WTC11 (cell line): Measurements from ENCODE around the gene CD209.

Source experiments
- ARID4B ChIP-seq: sonication (generic); formaldehyde crosslinking; IDR thresholded peaks from 2 replicates; pipeline ENCODE4 v1.8.0; 2023; ENCODE audit warnings: missing genetic modification reagents, mild to moderate bottlenecking, borderline replicate concordance
- CTCF ChIP-seq: fragments of 200-600 bp; IDR thresholded peaks from 2 replicates; pipeline ENCODE4 v1.8.0; 2022; ENCODE audit warnings: antibody characterized with exemption
- IRF1 ChIP-seq: sonication (generic); formaldehyde crosslinking; IDR thresholded peaks from 2 replicates; pipeline ENCODE4 v1.8.0; 2023; ENCODE audit warnings: missing genetic modification reagents
- JUN ChIP-seq: sonication (generic); formaldehyde crosslinking; IDR thresholded peaks from 2 replicates; pipeline ENCODE4 v1.8.0; 2023; ENCODE audit warnings: mild to moderate bottlenecking, missing genetic modification reagents
- MAX ChIP-seq: sonication (generic); formaldehyde crosslinking; IDR thresholded peaks from 2 replicates; pipeline ENCODE4 v1.8.0; 2022; ENCODE audit warnings: mild to moderate bottlenecking, missing genetic modification reagents
- NFE2L1 ChIP-seq: sonication (generic); formaldehyde crosslinking; IDR thresholded peaks from 2 replicates; pipeline ENCODE4 v1.8.1; 2023; ENCODE audit warnings: missing genetic modification reagents
- NFYB ChIP-seq: sonication (generic); formaldehyde crosslinking; conservative IDR thresholded peaks from 2 replicates; pipeline ENCODE4 v1.8.0; 2022; ENCODE audit warnings: low read depth, missing genetic modification reagents
- PRDM15 ChIP-seq: sonication (generic); formaldehyde crosslinking; IDR thresholded peaks from 2 replicates; pipeline ENCODE4 v1.8.0; 2022; ENCODE audit warnings: missing genetic modification reagents
- USF2 ChIP-seq: sonication (generic); formaldehyde crosslinking; IDR thresholded peaks from 2 replicates; pipeline ENCODE4 v1.8.1; 2023; ENCODE audit warnings: mild to moderate bottlenecking, missing genetic modification reagents, moderate library complexity
- ZNF138 ChIP-seq: sonication (generic); formaldehyde crosslinking; conservative IDR thresholded peaks from 2 replicates; pipeline ENCODE4 v1.8.1; 2022; ENCODE audit warnings: mild to moderate bottlenecking, moderate library complexity, missing genetic modification reagents
- ZNF232 ChIP-seq: sonication (generic); formaldehyde crosslinking; IDR thresholded peaks from 2 replicates; pipeline ENCODE4 v1.8.0; 2022; ENCODE audit warnings: mild to moderate bottlenecking, missing genetic modification reagents

GRCh38 chr19:7732045-7732444 is 15.3 kb downstream of the CD209 start, which contains the start of gene CLEC4G:
- no peak for TF ChIP-seq ARID4B
- TF ChIP-seq ZNF138 (CRISPR knock-in tag) = no peak
- no peak for TF ChIP-seq NFYB (CRISPR knock-in tag)
- no peak for TF ChIP-seq CTCF
- TF ChIP-seq ZNF232 (CRISPR knock-in tag) = no peak
- no peak for TF ChIP-seq PRDM15 (CRISPR knock-in tag)
- no peak for TF ChIP-seq NFE2L1 (CRISPR knock-in tag)
- TF ChIP-seq IRF1 = no peak
- TF ChIP-seq JUN (CRISPR knock-in tag) = no peak
- TF ChIP-seq MAX (CRISPR knock-in tag) = no peak
- no peak for TF ChIP-seq USF2 (CRISPR knock-in tag)
